ENCODE data around the gene GRM8.

GRM8 gene

GRCh38 chr7:126447984-126448383 lies 804.8 kb downstream of the GRM8 start:
- Histone ChIP-seq H3F3A (ENCODE audit: insufficient read depth, low read length) (no peaks in the 10 kb centered on the region), H3K36me3 (ENCODE audit: insufficient read depth, low read length) (no peaks in the 10 kb centered on the region), H3K9me3 (ENCODE audit: low read length) (no peaks in the 10 kb centered on the region), H2AFZ (ENCODE audit: low read length) (no peak overlapping the region), H3K27me3 (ENCODE audit: insufficient read depth, low read length) (no peaks in the 10 kb centered on the region), H3K4me2 (ENCODE audit: low read length) (no peak overlapping the region), H3K79me2 (ENCODE audit: insufficient read depth, low read length) (no peaks in the 10 kb centered on the region), H3K4me1 (ENCODE audit: insufficient read depth, low read length, severe bottlenecking) (peaks cover 8% of the 10 kb centered on the region), H3K9me2 (ENCODE audit: low read depth, low read length) (no peaks in the 10 kb centered on the region), H3K27ac (ENCODE audit: low read depth, low read length, poor library complexity, severe bottlenecking) (no peak overlapping the region), H3K9ac (ENCODE audit: low read length) (no peak overlapping the region), H4K20me1 (ENCODE audit: insufficient read depth, low read length) (no peaks in the 10 kb centered on the region), H3K4me3 (ENCODE audit: low read depth, low read length, poor library complexity, severe bottlenecking) (no peak overlapping the region)
- TF ChIP-seq CTCF (IDR thresholded peaks at IDR 0.05; ENCODE audit: low read length) (no peak), EZH2 (IDR thresholded peaks at IDR 0.05; ENCODE audit: borderline replicate concordance, low read length) (no peak)

- Histone ChIP-seq H2AFZ (ENCODE audit: low read length) (no peak overlapping the region), H3F3A (ENCODE audit: insufficient read depth, low read length) (no peaks in the 10 kb centered on the region), H3K4me3 (ENCODE audit: low read depth, low read length, poor library complexity, severe bottlenecking) (no peak overlapping the region), H3K9me2 (ENCODE audit: low read depth, low read length) (no peaks in the 10 kb centered on the region), H4K20me1 (ENCODE audit: insufficient read depth, low read length) (no peaks in the 10 kb centered on the region), H3K4me2 (ENCODE audit: low read length) (no peak overlapping the region), H3K36me3 (ENCODE audit: insufficient read depth, low read length) (no peaks in the 10 kb centered on the region), H3K27ac (ENCODE audit: low read depth, low read length, poor library complexity, severe bottlenecking) (no peak overlapping the region), H3K9ac (ENCODE audit: low read length) (no peak overlapping the region), H3K79me2 (ENCODE audit: insufficient read depth, low read length) (no peaks in the 10 kb centered on the region), H3K27me3 (ENCODE audit: insufficient read depth, low read length) (no peaks in the 10 kb centered on the region), H3K4me1 (ENCODE audit: insufficient read depth, low read length, severe bottlenecking) (peaks cover 8% of the 10 kb centered on the region), H3K9me3 (ENCODE audit: low read length) (no peaks in the 10 kb centered on the region)
- no peak for TF ChIP-seq EZH2 (IDR thresholded peaks at IDR 0.05; ENCODE audit: borderline replicate concordance, low read length)
- TF ChIP-seq CTCF (IDR thresholded peaks at IDR 0.05; ENCODE audit: low read length), result no peak
Observed at GRCh38 chr7:126445991-126446390, 806.8 kb downstream of the GRM8 start.

- Histone ChIP-seq H3K27me3 (ENCODE audit: insufficient read depth, low read length) (no peaks in the 10 kb centered on the region), H4K20me1 (ENCODE audit: insufficient read depth, low read length) (no peaks in the 10 kb centered on the region), H3K9me2 (ENCODE audit: low read depth, low read length) (no peaks in the 10 kb centered on the region), H3K4me2 (ENCODE audit: low read length) (no peak overlapping the region), H3K9me3 (ENCODE audit: low read length) (no peaks in the 10 kb centered on the region), H3K36me3 (ENCODE audit: insufficient read depth, low read length) (no peaks in the 10 kb centered on the region), H3K4me3 (ENCODE audit: low read depth, low read length, poor library complexity, severe bottlenecking) (no peak overlapping the region), H3K79me2 (ENCODE audit: insufficient read depth, low read length) (no peaks in the 10 kb centered on the region), H3K4me1 (ENCODE audit: insufficient read depth, low read length, severe bottlenecking) (no peaks in the 10 kb centered on the region), H3K9ac (ENCODE audit: low read length) (no peak overlapping the region), H3K27ac (ENCODE audit: low read depth, low read length, poor library complexity, severe bottlenecking) (no peak overlapping the region), H2AFZ (ENCODE audit: low read length) (no peak overlapping the region), H3F3A (ENCODE audit: insufficient read depth, low read length) (no peaks in the 10 kb centered on the region)
- TF ChIP-seq EZH2 (IDR thresholded peaks at IDR 0.05; ENCODE audit: borderline replicate concordance, low read length) (no peak), CTCF (IDR thresholded peaks at IDR 0.05; ENCODE audit: low read length) (no peak)
Observed at GRCh38 chr7:126443951-126444350, 808.8 kb downstream of the GRM8 start.
